Stimulated activated CD8-positive, alpha-beta memory T cell treated with anti-CD3 and anti-CD28 coated beads, Interleukin-12 subunit alpha, Interleukin-12 subunit beta, amount 100 ng/mL, for 24 hours (primary cell): ENCODE data around the gene RHBDD2.

Experiments used
- DNase-seq: peaks from one replicate; pipeline ENCODE4 v3.0.0-alpha.2; 2020; ENCODE audit errors: extremely low read depth

Gene RHBDD2

DNA sequence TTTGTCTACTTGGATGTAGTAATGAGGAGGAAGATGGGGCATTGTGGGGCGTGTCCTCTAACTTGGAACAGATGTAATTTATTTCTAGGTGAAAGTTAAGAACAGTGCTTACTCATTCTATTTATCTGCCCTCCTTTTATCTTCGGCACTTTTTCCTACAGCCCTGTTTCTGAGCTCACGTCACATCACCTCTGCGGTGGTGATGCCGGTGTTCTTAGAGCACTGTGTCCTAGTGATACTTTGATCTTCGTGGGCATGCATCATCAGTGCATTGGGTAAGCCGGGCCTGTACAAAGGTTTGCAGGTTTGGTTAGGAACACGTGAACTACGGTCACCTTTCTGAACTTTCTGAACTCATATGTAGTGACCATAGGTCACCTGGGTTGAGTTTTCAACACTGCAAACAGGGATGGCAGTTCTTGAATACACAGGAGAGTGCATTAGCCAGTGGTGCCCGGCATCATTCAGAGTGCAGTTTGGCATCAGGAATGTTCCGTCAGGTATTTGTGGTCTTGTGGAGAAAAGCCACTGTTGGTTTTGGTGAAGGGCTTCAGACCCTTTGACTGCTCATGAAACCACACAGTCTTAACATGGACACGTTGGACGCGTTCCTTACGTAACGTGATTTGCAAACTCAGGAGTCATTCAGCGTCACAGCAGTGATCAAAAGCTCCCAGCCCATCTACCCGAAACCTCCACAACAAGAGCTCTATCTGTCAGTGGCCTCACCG is 41.8 kb downstream of the RHBDD2 start:
- DNase-seq: no peak

DNA sequence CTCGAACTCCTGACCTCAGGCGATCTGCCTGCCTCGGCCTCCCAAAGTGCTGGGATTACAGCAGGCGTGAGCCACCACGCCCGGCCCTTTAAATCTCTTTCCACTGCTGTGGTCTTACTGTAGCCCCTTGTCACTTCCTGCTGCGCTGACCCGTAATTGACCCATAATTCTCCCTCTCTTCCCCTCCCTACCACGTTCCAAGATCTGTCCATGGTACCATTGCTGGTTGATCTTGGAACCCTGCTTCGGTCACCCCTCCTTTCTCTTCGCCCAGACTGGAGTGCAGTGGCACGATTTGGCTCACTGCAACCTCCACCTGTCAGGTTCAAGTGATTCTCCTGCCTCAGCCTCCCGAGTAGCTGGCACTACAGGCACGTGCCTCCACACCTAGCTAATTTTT is 42.6 kb downstream of the RHBDD2 start:
- DNase-seq: no peak

DNA sequence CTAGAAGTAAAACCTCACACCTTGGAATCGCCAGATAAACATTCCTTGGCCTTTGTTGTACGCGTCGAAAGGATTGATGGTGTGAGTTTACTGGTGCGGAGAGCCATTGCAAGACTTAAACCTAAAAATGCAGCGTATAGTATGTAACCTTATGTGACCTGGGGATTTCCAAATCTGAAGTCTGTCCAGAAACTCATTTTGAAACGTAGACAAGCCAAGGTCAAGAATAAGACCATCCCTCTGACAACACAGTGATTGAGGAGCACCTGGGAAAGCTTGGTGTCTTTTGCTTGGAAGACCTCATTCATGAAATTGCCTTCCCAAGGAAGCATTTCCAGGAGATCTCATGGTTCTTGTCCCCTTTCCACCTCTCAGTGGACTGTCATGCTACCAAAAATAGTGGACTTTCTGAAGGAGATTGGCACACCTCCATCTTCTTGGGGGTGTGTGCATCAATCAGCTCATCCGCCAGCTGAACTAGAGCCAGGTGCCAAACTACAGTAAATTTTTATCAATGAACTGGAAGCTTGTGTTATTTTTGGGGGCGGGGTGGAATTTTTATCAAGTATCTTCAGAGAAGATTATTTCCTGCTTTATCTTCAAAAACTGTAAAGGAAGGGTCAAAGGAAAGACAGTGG is 44.3 kb downstream of the RHBDD2 start:
- no peak for DNase-seq

DNA sequence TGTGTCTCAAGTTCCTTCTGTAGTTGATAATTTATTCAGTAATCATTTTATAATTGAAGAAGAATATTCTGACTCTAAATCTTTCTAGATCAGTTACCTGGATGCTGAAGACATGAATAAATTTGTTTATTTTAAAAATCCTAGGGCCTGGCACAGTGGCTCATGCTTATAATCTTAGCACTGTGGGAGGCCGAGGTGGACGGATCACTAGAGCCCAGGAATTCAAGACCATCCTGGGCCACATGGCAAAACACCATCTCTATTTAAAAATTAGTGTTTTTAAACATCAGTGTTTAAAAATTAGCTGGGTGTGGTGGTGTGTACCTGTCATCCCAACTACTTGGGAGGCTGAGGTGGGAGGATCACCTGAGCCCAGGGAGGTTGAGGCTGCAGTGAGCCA is 45.4 kb downstream of the RHBDD2 start:
- DNase-seq: no peak

DNA sequence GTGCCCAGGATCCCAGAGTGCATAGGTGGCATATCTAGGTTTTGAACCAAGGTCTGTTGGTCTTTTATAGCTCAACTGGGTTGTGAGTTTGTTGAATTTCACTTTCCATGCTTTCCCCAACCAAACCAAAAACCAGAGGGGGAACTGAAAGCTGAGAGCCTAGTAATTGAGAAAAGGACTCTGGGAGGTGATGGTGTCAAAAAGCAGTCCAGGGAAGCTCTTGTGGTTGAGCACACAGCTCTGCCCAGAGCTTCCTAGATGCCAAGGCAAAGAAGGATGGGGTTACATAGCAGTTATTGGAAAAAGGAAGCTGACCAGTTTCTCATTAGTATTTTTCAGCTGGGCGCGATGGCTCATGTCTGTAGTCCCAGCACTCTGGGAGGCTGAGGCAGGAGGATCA is 46.1 kb downstream of the RHBDD2 start:
- no peak for DNase-seq

DNA sequence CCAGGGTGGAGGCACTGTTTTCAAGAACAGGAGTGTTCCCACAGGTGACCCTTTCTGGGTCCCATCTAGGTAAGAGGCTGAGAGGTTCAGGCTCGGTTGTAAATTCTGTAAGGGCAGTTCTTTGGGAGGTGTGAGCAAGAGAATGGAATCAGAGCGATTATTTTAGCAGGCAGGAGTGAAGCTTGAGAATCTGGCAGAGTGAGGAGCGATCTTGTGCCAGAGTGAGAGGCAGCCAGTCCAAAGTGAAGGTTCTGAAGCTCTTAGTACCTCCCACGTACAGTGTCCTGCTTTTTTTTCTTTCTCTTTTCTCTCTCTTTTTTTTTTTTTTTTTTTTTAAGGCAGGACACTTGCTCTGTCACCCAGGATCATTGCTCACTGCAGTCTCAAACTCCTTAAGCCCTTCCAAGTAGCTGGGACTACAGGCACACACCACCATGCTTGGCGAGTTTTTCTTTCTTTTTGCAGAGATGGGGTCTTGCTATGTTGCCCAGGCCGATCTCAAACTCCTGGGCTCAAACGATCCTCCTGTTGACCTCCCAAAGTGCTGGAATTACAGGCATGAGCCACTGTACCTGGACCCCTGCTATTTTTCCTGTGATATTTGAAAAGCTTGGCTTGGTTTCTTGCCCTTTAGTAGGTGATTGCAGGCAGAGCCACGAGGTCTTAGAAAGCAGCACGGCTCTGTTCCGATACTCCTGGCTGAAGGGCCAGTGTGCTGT is 47.0 kb downstream of the RHBDD2 start:
- no peak for DNase-seq

DNA sequence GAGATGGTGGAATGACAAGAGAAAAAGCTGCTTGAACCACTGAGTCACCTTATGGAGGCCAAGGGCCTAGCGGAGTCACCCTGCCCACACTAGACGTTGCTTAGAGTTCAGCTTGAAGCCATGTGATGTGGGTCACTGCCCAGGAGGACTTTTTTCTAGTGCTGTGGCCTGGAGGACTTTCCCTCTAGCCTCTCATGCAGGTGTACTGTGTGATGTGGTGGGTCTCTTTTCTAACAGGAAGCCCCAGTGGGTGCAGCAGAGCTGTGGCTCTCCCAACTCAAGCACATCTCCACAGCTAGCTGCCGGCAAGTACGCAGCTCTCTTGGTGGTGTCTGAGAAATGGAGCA is 49.7 kb downstream of the RHBDD2 start:
- DNase-seq: no peak

DNA sequence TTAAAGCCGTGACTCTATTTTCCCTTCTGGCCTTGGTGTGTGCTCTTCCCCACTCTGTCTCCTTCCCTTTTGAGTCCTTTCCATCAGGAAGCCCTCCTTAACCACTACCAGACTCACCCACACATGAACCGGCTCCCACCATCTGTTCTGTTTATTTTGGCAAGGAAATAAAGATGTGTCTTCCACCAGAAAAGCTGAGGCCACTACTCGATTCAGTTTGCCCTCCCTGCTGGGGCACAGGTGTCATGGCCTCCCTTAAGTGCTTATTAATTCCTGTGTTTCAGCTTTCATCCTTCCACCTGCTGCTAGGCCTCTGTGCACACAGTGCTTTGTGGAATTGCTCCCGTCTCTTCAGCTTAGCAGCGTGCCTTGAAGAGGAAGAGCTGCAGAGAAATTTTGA is 52.8 kb downstream of the RHBDD2 start:
- no peak for DNase-seq

DNA sequence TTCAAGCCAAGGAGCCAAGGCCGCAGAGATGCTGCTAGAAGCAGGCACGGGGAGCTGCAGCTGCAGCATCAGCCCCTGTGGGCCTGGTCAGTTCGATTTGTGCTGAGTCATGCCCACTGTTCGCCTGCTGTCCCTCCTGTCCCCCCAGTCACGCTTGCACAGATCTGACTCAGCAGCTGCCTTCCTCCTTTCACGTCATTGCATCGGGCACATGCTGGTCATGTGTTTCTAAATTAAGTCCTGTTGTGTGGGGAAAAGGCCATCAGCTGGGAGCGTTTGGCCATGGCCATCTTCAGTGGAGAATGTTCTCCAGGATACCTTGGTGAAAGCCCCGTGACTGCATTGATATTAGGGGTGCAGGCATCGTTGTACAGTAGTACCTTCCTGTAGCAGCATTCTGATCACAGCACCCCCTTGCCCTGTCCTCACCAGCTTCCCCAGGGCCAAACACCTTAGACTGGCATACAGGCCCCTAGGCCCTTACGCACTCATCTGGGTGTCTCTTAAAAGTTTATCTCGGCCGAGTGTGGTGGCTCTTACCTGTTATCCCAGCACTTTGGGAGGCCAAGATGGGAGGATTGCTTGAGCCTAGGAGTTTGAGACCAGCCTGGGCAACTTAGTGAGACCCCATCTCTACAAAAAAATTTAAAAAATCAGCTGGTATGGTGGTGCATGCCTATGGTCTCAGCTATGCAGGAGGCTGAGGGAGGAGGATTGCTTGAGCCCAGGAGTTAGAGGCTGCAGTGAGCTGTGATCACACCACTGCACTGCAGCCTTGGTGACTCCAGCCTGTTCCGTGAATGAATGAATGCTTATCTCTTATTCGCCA is 59.3 kb downstream of the RHBDD2 start:
- DNase-seq: no peak
